Left ventricle myocardium inferior (tissue), 1 donor: ENCODE measurements around the gene RIPK4. TPM values are rescaled to one million over a fixed set of nuclear protein-coding genes. Genes with fewer than 3 reads are reported as not detected.

Source experiments
- DNase-seq: peaks from one replicate; pipeline ENCODE4 v3.0.0-alpha.2; 2020
- H3K27ac ChIP-seq: fragments of 200-600 bp; replicated peaks from 2 replicates; pipeline ENCODE4 v1.8.0; 2021
- H3K27me3 ChIP-seq: fragments of 200-600 bp; 2 replicates; pipeline ENCODE4 v1.8.0; 2021; ENCODE audit warnings: low read depth
- H3K36me3 ChIP-seq: fragments of 200-600 bp; 2 replicates; pipeline ENCODE4 v1.8.0; 2021
- H3K4me1 ChIP-seq: fragments of 200-600 bp; 2 replicates; pipeline ENCODE4 v1.8.0; 2021
- H3K4me3 ChIP-seq: fragments of 200-600 bp; 2 replicates; pipeline ENCODE4 v1.8.0; 2021; ENCODE audit warnings: mild to moderate bottlenecking, moderate library complexity
- H3K9me3 ChIP-seq: fragments of 200-600 bp; replicated peaks from 2 replicates; pipeline ENCODE4 v1.8.0; 2021
- CTCF ChIP-seq: fragments of 200-600 bp; IDR thresholded peaks from 2 replicates; pipeline ENCODE4 v1.8.0; 2021; ENCODE audit warnings: antibody characterized with exemption, mild to moderate bottlenecking, borderline replicate concordance
- intact Hi-C: fragments of 100-400 bp; cut with micrococcal nuclease; formaldehyde crosslinking; loops from one replicate; pipeline ENCODE4 v1.11.0; 2022
- total RNA-seq: library from RNA; stranded (reverse); fragmentation: NEBNext Ultra II Directional; extraction: Animal tissue kit (Norgen Biotek cat#: 25700); gene quantifications from one replicate; pipeline ENCODE4 v1.2.1, GENCODE V29; 2021
- donor health status: DM: no; HTN: yes; CAD: no; lungs with severe emphysema.

Gene RIPK4
- total RNA-seq, 1 donor from 2014 or later, result 0.11 TPM

- Histone ChIP-seq H3K36me3 (no peaks in the 10 kb centered on the region), H3K27me3 (peaks cover 93% of the 10 kb centered on the region), H3K4me1 (no peaks in the 10 kb centered on the region), H3K27ac (no peak overlapping the region), H3K9me3 (no peaks in the 10 kb centered on the region), H3K4me3 (no peak overlapping the region)
- TF ChIP-seq CTCF, result no peak
- intact Hi-C loops, result no loop called here
- DNase-seq, result no peak
Measured at GRCh38 chr21:41746744-41747006, 20.2 kb downstream of the RIPK4 start.

GRCh38 chr21:41745971-41746743 is 20.7 kb downstream of the RIPK4 start:
- H3K4me3 ChIP-seq, result no peak overlapping the region
- TF ChIP-seq CTCF, result no peak
- no peaks in the 10 kb centered on the region for H3K36me3 ChIP-seq
- H3K4me1 ChIP-seq, result no peaks in the 10 kb centered on the region
- no peaks in the 10 kb centered on the region for H3K9me3 ChIP-seq
- intact Hi-C loops, result no loop called here
- H3K27me3 ChIP-seq, result peaks cover 94% of the 10 kb centered on the region
- DNase-seq, result no peak
- H3K27ac ChIP-seq, result no peak overlapping the region

- DNase-seq, result no peak
- H3K27me3 ChIP-seq, result peaks cover 87% of the 10 kb centered on the region
Measured at GRCh38 chr21:41745026-41745820, 21.6 kb downstream of the RIPK4 start.

GRCh38 chr21:41744028-41744930 is 22.6 kb downstream of the RIPK4 start:
- Histone ChIP-seq H3K9me3 (no peaks in the 10 kb centered on the region), H3K4me3 (no peak overlapping the region), H3K4me1 (no peaks in the 10 kb centered on the region), H3K27ac (no peak overlapping the region), H3K36me3 (no peaks in the 10 kb centered on the region), H3K27me3 (peaks cover 79% of the 10 kb centered on the region)
- DNase-seq, result no peak
- TF ChIP-seq CTCF, result no peak
- intact Hi-C loops, result no loop called here

More at GRCh38 chr21:41745026-41745820, 21.6 kb downstream of the RIPK4 start:
- intact Hi-C loops, result no loop called here
- H3K36me3 ChIP-seq, result no peaks in the 10 kb centered on the region
- no peaks in the 10 kb centered on the region for H3K9me3 ChIP-seq
- TF ChIP-seq CTCF, result no peak
- no peaks in the 10 kb centered on the region for H3K4me1 ChIP-seq
- H3K4me3 ChIP-seq, result no peak overlapping the region
- H3K27ac ChIP-seq, result no peak overlapping the region

GRCh38 chr21:41743321-41744027 is 23.4 kb downstream of the RIPK4 start:
- Histone ChIP-seq H3K36me3 (no peaks in the 10 kb centered on the region), H3K27me3 (peaks cover 71% of the 10 kb centered on the region), H3K9me3 (peaks cover 6% of the 10 kb centered on the region), H3K4me1 (no peaks in the 10 kb centered on the region), H3K4me3 (no peak overlapping the region), H3K27ac (no peak overlapping the region)
- intact Hi-C loops, result no loop called here
- no peak for DNase-seq
- TF ChIP-seq CTCF, result no peak
